M059J (cell line): ENCODE measurements around the gene FZD7. TPM values are rescaled to one million over a fixed set of nuclear protein-coding genes. Genes with fewer than 3 reads are reported as not detected.

Experiments used
- DNase-seq: peaks from one replicate; pipeline ENCODE4 v3.0.0-alpha.2; 2012; ENCODE audit warnings: low read depth
- total RNA-seq: library from RNA; depleted of rRNA; stranded (reverse); fragments of >200 nt; shearing (Covaris generic); gene quantifications from 2 replicates; pipeline ENCODE4 v1.2.3, GENCODE V29; 2014; rRNA removed

The FZD7 gene
- 26.9 and 39.8 TPM in 2 replicates for total RNA-seq

GRCh38 chr2:202033317-202034248 is at the start of gene FZD7:
TSS of gene FZD7 (plus strand) at chr2:202033855. CDS start at chr2:202034648, 793 bp downstream.
- peak; percentile 90 for DNase-seq

DNA sequence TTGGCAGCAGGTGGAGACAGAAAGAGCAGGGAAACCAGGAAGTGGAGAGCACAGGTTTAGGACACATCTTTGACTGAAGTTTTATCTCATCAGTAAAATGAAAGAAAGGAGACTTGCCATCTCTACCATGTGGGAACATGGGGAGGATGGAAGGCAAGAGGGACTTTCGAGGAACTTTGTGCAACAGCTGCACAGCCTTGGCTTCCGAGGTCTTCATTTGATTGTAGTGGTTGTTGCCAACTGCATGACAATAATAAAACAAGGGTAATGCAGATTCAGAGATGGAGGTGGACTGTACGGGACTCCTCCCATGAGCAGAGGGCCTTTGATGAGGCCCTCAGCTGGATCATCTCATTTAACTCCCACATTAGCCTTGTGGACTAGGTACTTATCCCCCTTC is 49.3 kb upstream of the FZD7 start:
- no peak for DNase-seq

DNA sequence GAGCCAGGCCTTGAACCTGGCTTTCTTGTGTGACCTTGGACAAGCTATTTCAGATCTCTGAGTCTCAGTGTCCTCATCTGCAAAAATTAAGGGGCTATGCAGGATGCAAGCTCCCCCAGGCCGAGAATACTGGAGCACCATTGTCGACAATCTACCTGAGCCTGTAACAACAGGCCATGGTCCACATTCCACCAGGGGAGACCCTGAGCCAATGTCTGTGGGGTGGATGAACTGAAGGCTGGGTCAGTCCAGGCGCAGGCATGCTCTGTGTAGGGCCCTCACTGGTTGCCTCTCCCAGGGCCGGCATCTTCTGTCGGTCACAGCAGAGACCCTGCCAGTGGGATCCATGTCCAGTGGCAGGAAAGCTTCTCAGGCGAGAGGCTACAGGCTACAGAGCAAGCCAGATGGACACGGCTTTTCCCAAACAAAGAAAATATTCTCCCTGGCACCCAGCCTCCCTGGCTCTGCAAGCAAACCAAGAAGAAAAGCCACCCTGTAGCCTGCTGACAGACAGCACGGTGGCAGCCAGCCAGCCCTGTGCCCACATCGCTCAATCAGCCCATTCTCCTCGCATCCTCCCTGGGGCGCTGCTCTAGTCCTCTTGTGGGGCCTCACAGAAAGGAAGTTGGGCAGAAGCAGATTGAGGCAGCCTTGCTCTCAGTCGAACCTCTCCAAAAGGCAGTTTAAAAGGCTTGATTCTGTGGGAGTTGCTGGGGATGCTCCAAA is 48.7 kb upstream of the FZD7 start:
- peak; percentile 25 for DNase-seq

DNA sequence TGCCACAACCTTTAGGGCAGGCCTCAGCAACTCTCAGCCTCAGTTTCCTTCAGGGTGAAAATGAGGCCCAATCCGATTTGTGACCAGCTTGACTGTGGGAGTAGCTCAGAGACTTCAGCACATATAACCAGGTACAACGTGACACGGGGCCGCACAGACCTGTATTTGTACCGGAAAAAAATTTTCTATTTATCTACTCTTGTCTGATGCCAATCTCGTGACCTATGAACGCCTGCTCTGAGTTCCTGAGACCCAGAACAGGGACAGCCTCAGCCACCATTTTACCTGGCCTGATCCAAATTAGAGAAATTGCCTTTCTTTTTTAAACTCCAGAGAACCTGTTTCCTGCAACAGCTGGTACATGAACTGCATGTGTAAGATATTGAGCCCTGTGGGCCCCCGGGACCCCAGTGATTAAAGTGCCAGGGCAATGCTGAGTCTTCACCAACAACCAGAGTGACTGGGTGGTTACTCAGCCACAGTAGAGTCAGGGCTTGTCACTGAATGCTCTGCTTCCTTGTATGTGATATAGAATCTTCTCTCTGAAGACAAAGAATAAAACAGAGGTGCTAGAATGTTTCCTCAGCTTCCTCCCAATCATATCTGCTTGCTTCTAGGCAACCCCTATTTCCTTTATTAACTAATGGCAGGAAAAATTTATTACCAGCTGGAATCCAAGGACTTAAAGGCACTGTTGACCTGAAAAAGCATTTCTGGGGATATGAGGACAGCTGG is 47.8 kb upstream of the FZD7 start:
- DNase-seq: no peak

DNA sequence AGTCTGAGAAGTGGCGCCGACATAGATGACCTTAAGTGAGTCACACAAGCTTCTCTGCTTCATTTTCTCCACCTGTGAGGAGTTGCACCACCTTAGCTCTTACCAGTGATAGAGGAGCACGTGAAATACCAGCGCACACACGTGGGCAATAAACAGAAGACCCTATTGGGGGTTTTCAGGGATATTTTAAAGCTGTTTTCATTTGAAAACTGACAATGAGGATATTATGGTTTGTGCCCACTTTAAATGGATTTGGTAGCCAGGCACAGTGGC is 47.3 kb upstream of the FZD7 start:
- DNase-seq: peak; percentile 9

- no peak for DNase-seq
Measured at GRCh38 chr2:201987426-201987825, 46.2 kb upstream of the FZD7 start.

GRCh38 chr2:201990069-201990468 is 43.6 kb upstream of the FZD7 start:
- DNase-seq: no peak

DNA sequence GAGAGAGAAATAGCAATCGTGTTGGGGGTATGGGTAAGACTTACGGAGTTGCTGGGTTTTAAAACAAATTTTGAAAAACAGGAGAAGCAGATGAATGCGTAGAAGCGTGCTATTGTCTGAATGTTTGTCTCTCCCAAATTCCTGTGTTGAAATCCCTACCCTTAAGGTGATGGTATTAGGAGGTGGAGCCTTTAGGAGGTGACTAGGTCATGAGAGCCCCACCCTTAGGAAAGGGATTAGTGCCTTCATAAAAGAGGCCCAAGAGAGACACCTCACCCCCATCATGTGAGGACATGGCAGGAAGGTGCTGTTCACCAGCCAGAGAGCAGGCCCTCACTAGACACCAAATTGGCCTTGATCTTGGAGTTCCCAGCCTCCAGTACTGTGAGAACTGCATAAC is 40.7 kb upstream of the FZD7 start:
- DNase-seq: no peak

DNA sequence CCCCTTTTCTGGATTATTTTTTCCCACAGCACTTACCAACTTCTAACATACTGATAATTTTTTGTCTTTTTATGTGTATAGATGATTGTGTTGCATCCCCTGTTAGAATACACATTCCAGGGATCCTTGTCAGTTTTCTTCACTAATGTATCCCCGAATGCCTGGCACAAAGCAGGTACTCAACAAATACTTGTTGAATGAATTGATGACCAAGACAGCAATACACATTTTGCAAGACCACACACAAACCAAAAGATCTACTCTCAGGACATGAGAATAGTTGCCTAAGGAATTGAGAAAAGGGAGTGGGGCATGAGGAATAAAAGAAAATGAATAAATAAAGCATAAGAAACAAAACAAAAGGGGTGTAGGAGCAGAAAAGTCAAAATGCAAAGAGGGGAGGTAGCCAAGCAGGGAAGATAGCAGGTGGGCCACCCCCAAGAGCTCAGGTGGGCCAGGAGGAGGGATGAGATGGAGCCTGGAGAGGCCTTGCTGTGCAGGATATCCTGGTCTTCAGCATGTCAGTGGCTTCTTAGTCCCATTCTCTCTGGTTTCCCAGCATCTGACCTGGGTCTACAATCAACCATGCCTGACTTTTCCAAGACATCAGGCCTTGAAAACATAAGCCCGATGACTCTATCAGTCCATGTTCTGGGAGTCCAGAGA is 38.5 kb upstream of the FZD7 start:
- DNase-seq: no peak

DNA sequence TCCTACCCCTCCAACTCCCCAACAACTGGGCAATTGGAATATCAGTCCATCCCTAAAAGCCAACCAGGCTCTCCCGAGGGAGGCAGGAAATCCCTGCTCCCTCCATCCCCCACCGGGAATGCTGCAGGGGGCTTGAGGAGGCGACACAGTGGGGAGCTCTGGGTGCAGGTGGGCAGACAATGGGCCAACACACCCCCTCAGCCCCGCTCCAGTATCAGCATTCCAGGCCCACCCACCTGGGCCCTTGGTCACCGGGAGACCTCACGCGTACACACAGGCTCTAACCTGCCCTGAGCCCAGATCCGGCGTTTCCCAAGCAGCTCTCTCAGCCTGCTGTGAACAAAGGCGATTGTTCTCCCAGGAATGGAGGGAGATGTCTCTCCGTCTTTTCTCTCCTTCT is 37.6 kb upstream of the FZD7 start:
- DNase-seq: no peak

DNA sequence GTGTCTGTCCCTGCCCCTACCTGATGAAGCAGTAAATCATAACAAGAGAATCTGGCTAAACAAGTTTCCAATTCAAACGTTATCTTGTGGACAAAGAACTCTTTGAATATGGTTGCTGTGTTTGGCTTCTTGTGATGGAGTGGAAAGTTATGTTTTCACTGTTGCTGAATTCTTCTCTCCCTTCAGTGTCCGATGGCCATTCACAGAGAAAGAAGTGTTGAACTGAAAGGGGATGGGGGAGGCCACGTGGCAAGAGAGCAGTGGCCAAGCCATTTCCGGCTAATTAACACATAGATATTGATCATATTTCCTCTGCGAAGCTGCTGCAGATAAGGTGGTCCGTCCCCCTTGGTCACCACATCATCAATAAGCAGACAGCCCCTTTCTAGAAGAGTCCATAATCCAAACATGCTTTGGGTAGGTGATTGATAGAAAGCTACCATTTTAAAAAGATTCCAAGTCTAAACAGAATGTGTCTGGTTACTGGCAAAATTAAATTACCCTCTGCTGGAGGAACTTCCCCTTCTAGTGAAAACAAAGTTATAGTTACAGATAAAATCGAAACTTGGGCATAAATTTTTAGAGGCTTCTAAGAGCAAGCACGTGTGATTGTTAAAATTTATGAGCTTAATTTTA is 36.9 kb upstream of the FZD7 start:
- no peak for DNase-seq

GRCh38 chr2:201999279-201999678 is 34.4 kb upstream of the FZD7 start:
- DNase-seq: no peak

DNA sequence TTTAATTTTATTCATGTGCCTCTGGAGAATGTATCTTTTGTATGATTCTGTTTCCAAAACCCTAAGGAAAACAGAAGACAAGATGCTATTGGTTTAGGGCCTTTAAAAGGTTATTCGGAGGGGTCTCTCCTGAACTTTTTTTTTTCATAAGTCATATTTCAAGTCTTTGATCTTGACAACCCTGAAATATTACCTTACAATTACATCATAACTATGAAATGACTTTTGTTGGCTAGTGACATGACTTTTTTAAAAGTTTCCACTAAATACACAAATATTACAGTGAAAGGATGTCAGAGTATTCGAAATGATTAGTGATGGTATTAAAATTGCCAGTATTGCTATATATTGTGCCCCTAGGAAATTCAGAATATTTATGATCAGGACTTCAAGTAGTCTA is 31.8 kb upstream of the FZD7 start:
- DNase-seq: no peak

DNA sequence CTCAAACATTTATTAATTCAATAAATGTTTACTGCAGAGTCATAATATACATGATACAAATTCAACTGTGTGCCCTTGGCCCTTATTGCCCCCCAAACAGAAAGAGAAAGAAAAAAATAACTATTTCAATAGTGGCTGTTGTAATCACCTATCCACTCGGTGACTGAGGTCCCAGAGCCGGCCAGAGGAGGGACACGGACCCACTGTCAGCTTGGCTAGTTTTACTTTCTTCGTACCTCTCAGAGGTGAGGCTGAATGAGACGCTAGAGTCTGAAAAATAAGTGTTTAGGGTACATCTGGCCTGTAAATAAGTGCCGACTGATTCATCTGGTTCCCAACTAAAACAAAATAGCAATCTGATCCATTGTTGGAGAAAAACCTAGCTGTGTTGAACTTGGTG is 31.3 kb upstream of the FZD7 start:
- DNase-seq: no peak

DNA sequence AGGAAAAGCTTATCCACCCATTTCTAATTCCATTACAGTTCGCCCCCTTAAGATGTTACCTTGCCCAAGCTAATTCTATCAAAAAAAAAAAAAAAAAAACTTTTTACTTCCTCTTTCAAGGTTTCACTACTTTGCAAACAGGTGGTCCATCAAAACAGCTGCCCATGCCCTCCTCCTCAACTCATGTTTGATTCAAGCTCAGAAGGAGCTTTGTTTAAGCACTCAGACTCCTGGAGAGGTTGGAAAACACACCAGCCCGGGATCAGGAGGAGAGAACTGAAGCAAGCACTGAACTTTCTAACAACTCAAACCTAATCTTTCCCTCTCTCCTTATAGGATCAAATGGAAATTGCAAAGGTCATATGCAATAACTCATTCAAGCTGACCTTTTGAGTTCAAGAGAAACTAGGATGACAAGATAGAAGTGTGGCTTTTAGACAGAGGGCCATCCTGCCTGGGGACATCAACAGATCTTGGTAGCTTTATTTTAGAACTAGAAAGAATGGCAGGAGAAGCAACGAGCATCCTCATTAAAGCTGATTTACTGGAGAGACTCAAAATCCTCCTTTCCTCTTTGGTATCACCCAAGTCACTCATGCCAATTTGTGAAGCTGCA is 28.3 kb upstream of the FZD7 start:
- no peak for DNase-seq

DNA sequence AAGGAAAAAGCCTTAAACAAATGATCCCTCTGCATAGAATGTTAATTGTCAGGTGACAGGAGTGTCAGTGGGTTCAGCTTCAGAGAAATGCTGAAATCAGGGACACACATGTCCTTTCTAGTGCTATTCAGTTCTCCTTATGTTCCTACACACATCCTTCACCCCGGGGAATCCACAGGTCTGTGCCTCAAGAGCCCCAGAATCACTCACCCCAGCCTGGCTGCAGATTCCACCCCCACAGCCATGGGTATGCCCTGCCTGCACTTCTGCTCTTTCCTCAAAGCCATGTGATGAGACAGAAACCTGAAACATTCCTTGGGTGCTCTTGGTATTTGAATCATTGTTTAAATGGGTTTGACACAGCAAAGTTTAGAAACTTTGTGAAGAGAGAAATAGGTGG is 27.4 kb upstream of the FZD7 start:
- DNase-seq: no peak

DNA sequence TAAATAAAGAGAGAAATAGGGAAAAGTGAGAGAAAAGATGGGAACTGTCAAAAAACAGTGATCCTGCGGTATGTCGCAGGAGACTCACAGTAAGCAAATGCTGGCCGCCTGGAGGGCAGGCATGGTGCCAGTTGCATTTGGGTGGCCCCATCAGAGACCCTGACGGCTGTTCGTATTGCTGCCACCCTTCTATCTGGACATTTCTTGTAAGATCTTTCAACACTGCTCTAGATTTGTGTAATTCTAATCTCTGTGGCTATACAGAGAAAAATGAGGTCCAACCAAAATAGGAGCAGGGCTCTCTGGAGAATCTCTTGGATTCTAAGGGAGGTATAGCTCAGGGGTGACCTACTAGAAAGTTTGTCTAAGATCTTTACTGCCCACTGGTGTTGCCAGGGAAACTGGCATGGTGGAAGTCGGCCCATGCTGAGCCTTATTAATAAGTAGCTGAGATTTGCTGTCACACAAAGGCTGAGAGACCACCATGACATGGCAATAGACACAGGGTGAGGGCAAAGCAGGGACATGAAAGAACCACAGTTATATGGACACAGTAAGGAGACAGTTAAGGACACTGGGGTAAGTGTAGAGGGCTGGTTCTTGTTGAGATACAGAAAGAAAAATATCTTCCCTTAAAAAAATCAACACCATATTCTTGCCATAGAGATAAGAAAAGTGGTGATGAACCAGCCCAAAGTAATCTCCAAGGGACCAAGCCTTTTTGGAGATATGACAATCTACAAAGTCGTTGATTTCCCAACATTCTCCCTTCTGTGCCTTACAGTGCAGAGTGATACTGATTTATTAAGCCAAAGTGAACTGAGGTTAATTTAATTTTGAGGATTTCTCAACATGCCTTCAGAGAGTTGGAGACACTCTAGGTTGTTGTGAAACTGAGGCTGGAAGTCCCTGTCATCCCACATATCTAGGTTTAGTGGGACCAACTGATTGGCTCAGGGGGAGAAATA is 26.4 kb upstream of the FZD7 start:
- peak; percentile 18 for DNase-seq

DNA sequence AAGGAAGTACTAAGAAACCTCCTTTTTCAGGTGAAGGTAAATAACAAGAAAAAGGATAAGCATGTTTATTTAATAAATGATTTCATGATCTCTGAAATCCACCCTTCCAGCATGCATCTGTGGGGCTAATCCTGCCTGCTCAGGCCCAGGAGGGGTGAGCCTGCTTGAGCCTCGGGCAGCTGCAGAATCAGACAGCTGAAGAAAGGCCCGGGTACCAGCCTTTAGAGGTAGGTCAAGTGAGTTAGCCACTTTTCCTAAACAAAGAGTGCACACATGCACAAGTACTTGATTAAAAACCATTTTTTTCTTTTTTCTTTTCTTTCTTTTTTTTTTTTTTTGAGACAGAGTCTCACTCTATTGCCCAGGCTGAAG is 25.7 kb upstream of the FZD7 start:
- no peak for DNase-seq

DNA sequence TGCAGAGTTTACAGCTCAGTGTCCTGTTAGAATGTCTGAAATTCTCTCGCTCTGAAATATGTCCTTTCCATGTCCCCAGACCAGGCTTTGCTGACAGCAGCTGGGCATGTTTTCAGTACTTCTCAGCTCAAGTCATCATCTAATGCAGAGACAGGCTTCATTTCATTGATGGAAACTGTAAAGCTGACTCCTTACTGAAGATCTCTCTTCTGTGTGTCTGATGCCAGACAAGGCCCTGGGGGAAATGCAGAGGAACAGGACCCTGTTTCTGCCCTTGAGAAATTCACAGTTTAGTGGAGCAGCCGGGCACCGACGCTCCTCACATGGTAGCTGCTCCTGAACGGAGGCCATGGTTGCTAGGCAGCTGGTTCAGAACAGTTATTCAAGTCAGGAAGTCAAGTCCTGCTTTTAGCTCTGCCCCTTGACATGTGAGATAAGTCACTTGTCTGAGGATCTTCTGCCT is 24.6 kb upstream of the FZD7 start:
- DNase-seq: no peak

- DNase-seq: no peak
Measured at GRCh38 chr2:202009581-202009980, 24.1 kb upstream of the FZD7 start.
